ENCODE data around the gene ATP2C2.

DNA sequence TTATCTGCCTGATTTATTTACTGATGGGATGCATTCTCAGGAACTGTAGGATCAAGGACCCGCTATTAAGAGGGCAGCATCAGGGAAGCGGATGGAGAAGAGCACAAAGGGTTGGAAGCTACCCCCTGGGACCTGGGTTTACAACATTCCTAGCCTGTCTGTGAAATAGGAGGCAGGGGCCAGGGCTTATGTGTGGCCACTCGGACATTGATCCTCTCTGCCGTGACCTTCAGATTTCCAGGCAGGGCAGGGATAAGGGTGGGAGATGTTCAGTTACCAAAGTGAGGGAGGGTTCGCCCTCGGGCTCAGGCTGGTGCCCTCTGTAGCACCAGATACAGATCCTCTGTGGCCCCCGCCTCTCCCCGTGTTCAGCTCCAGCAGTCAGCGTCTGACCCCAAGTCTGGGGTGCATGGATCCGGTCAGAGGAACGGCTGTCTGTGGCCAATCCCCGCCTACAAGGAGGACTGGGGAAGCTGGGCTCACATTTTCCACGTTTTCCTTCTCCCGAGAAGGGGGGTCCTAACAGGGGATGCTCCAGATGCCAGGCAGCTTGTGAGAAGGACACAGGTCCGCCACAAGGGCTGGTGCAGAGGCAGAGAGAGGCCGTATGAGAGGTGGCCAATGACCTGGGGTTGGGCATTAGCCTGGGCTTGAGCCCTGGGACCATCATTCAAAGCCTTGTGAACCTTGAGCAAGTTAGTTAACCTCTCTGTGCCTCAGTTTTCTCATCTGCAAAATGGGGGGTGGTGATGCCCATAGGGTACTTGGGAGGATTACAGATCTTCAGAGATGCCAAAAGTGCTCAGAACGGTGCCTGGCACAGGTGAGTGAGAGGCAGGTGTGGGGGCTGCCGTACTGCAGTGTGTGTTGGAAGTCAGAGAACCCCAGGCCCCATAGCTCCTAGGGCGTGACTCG lies 48.3 kb downstream of the ATP2C2 start:
- TF ChIP-seq, protein P1, sequence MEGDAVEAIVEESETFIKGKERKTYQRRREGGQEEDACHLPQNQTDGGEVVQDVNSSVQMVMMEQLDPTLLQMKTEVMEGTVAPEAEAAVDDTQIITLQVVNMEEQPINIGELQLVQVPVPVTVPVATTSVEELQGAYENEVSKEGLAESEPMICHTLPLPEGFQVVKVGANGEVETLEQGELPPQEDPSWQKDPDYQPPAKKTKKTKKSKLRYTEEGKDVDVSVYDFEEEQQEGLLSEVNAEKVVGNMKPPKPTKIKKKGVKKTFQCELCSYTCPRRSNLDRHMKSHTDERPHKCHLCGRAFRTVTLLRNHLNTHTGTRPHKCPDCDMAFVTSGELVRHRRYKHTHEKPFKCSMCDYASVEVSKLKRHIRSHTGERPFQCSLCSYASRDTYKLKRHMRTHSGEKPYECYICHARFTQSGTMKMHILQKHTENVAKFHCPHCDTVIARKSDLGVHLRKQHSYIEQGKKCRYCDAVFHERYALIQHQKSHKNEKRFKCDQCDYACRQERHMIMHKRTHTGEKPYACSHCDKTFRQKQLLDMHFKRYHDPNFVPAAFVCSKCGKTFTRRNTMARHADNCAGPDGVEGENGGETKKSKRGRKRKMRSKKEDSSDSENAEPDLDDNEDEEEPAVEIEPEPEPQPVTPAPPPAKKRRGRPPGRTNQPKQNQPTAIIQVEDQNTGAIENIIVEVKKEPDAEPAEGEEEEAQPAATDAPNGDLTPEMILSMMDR (conservative IDR thresholded peaks at IDR 0.05 in 1 of 2, IDR thresholded peaks at IDR 0.05 in 1 of 2; ENCODE audit: low read depth in 1 of 2, low read length in 2 of 2), result no peak
- TF ChIP-seq EZH2 (IDR thresholded peaks at IDR 0.05; ENCODE audit: low read length, missing control alignments), result no peak

All from fibroblast of lung (primary cell).